ENCODE data around the gene HCN2. TPM values are rescaled to one million over a fixed set of nuclear protein-coding genes. Genes with fewer than 3 reads are reported as not detected.

Gene HCN2
- total and polyA plus RNA-seq, 2 of the 13 experiments (the other 11 are each of a cell fraction or from before 2014, with no cell fraction given), result 0.01 TPM; not detected in 1

DNA sequence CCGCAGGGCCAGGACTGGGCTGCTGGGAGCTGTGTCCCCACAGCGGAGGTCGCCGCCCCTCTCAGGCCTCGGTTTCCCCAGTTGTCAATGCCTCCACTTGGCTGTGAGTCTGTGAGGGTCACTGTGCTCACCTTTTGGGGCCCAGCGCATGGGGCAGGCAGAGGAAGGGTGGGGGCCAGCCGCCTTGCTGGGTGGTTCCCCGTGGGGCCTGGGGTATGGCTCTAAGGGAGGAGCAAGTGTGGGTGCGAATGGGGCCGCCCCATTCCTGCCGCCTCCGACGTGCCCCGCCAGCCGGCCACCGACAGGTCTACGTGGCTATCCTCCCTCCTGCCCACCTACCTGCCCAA is 49.2 kb downstream of the HCN2 start:
- peak overlapping the region; percentile 63; the same call in 1 of the 2 replicates for H3K4me2 ChIP-seq (ENCODE audit: low read depth, low read length)
- H3K27ac ChIP-seq (ENCODE audit: extremely low read length, insufficient read depth, low read length), result no peak overlapping the region
- ATAC-seq (no peak), DNase-seq (ENCODE audit: low spot score) (no peak), FAIRE-seq (no peak)
- H3K4me1 ChIP-seq (ENCODE audit: insufficient read depth, low read length), result peaks cover 16% of the 10 kb centered on the region
- no peaks in the 10 kb centered on the region for H3K27me3 ChIP-seq (ENCODE audit: control insufficient read depth in 1 of 2, insufficient read depth in 2 of 2, low read length in 2 of 2)
- TF ChIP-seq ZNF343 (CRISPR knock-in tag; IDR thresholded peaks at IDR 0.05), result no peak
- TF ChIP-seq AGO2 (optimal IDR thresholded peaks at IDR 0.05; ENCODE audit: low read depth, low read length), result peak; percentile 47
- no TSS peak for BruUV-seq (replicated peaks)
- H2AFZ ChIP-seq (ENCODE audit: low read length), result no peak overlapping the region
- H3K9ac ChIP-seq (ENCODE audit: insufficient read depth, low read depth, low read length), result 0 out of 2 replicates have a peak overlapping the region, but pooled peaks have one; percentile 15
- in situ Hi-C loops (cut with HindIII; ENCODE audit: extremely low pct_ligation_motif_present, low pct_unique_long_range_greater_than_20kb), result no loop called here
- peak overlapping the region in 2 of 3 experiments; percentile 56 to 61; a peak in 3 of 6 replicates for H3K4me3 ChIP-seq (replicated peaks in 1 of 3; ENCODE audit: insufficient read depth in 1 of 3, low read depth in 2 of 3, low read length in 3 of 3)
- no peaks in the 10 kb centered on the region for H3K79me2 ChIP-seq (ENCODE audit: insufficient read depth, low read length)
- no peaks in the 10 kb centered on the region for H3K36me3 ChIP-seq (replicated peaks in 1 of 2; ENCODE audit: control insufficient read depth in 1 of 2, insufficient read depth in 2 of 2, low read length in 2 of 2)
- no peaks in the 10 kb centered on the region for H4K20me1 ChIP-seq (ENCODE audit: insufficient read depth, low read length)
- ChIA-PET POLR2A (no interaction called here), CTCF (ENCODE audit: low intra/inter-chr PET ratio, low total read pairs) (no interaction called here)
- intact Hi-C loops (cut with micrococcal nuclease; ENCODE audit: unreplicated experiment), result no loop called here
- WGBS (ENCODE audit: low lambda C conversion rate), result 80% methylated on average over 1 of the region's 17 CpGs
- no peaks in the 10 kb centered on the region for H3K9me3 ChIP-seq (ENCODE audit: low read length)

DNA sequence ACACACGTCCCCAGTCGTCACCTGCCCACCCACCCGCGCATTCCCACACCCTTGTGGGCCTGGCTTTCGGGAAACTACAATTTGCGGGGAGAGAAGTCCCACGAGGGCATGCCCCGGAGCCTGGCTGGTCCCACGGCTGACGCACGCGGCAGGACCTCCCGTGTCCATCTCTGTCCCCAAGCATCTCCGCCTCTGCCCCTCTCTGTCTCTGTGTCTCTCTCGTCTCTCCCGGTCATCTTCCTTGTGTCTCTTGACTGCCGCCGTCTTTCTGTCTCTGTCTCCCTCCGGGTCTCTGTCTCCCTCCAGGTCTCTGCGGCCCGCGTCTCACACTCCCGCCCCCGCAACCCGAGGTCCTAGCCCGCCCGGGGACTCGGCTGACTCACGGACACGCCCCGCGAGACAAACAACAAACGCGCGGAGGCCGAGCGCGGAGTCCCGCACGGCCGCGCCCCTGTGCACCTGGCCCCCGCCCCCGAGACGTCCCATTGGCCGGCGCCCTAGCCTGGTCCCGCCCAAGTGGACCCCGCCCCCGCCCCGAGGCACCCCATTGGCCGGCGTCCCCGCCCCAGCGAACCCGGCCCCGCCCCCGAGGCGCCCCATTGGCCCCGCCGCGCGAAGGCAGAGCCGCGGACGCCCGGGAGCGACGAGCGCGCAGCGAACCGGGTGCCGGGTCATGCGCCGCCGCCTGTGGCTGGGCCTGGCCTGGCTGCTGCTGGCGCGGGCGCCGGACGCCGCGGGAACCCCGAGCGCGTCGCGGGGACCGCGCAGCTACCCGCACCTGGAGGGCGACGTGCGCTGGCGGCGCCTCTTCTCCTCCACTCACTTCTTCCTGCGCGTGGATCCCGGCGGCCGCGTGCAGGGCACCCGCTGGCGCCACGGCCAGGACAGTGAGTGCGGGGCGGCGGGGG is 49.8 kb downstream of the HCN2 start, which contains the start of gene FGF22:
Gene FGF22 (plus strand): TSS at position 627 of the 908 bp plus-strand sequence. CDS start 47 bp downstream, at position 674.
- Histone ChIP-seq H3K27me3 (ENCODE audit: control insufficient read depth in 1 of 2, insufficient read depth in 2 of 2, low read length in 2 of 2) (no peaks in the 10 kb centered on the region), H3K79me2 (ENCODE audit: insufficient read depth, low read length) (no peaks in the 10 kb centered on the region), H3K27ac (ENCODE audit: extremely low read length, insufficient read depth, low read length) (no peak within 1 kb of the TSS), H3K36me3 (replicated peaks in 1 of 2; ENCODE audit: control insufficient read depth in 1 of 2, insufficient read depth in 2 of 2, low read length in 2 of 2) (no peaks in the 10 kb centered on the region), H4K20me1 (ENCODE audit: insufficient read depth, low read length) (no peaks in the 10 kb centered on the region), H2AFZ (ENCODE audit: low read length) (no peak within 1 kb of the TSS), H3K4me2 (ENCODE audit: low read depth, low read length) (peak within 1 kb of the TSS; percentile 63), H3K9ac (ENCODE audit: insufficient read depth, low read depth, low read length) (peak within 1 kb of the TSS; percentile 15; the same call in 1 of the 2 replicates), H3K4me3 (replicated peaks in 1 of 3; ENCODE audit: insufficient read depth in 1 of 3, low read depth in 2 of 3, low read length in 3 of 3) (peak within 1 kb of the TSS in 2 of 3 experiments; percentile 56 to 61; a peak in 3 of 6 replicates), H3K9me3 (ENCODE audit: low read length) (no peaks in the 10 kb centered on the region), H3K4me1 (ENCODE audit: insufficient read depth, low read length) (peaks cover 10% of the 10 kb centered on the region)
- WGBS (ENCODE audit: low lambda C conversion rate), result 57% methylated on average over 48 of the region's 109 CpGs
- FAIRE-seq (no peak), ATAC-seq (peak; percentile 73), DNase-seq (ENCODE audit: low spot score) (peak; percentile 44)
- intact Hi-C loops (cut with micrococcal nuclease; ENCODE audit: unreplicated experiment), result no loop called here
- CTCF ChIA-PET (ENCODE audit: low intra/inter-chr PET ratio, low total read pairs), result no interaction called here
- BruUV-seq (replicated peaks), result no TSS peak
- POLR2A ChIA-PET, result no interaction called here
- in situ Hi-C loops (cut with HindIII; ENCODE audit: extremely low pct_ligation_motif_present, low pct_unique_long_range_greater_than_20kb), result no loop called here
- TF ChIP-seq, protein P1, sequence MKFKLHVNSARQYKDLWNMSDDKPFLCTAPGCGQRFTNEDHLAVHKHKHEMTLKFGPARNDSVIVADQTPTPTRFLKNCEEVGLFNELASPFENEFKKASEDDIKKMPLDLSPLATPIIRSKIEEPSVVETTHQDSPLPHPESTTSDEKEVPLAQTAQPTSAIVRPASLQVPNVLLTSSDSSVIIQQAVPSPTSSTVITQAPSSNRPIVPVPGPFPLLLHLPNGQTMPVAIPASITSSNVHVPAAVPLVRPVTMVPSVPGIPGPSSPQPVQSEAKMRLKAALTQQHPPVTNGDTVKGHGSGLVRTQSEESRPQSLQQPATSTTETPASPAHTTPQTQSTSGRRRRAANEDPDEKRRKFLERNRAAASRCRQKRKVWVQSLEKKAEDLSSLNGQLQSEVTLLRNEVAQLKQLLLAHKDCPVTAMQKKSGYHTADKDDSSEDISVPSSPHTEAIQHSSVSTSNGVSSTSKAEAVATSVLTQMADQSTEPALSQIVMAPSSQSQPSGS (CRISPR knock-in tag; IDR thresholded peaks at IDR 0.05), result no peak
- TF ChIP-seq, protein P2, sequence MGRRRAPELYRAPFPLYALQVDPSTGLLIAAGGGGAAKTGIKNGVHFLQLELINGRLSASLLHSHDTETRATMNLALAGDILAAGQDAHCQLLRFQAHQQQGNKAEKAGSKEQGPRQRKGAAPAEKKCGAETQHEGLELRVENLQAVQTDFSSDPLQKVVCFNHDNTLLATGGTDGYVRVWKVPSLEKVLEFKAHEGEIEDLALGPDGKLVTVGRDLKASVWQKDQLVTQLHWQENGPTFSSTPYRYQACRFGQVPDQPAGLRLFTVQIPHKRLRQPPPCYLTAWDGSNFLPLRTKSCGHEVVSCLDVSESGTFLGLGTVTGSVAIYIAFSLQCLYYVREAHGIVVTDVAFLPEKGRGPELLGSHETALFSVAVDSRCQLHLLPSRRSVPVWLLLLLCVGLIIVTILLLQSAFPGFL (CRISPR knock-in tag; IDR thresholded peaks at IDR 0.05), result no peak
- TF ChIP-seq PHB2 (IDR thresholded peaks at IDR 0.05; ENCODE audit: partially characterized antibody), result no peak
- peak; percentile 73 for TF ChIP-seq SP2 (CRISPR knock-in tag; IDR thresholded peaks at IDR 0.05)
- TF ChIP-seq ZFAT (CRISPR knock-in tag; conservative IDR thresholded peaks at IDR 0.05), result no peak
- TF ChIP-seq, protein P3, sequence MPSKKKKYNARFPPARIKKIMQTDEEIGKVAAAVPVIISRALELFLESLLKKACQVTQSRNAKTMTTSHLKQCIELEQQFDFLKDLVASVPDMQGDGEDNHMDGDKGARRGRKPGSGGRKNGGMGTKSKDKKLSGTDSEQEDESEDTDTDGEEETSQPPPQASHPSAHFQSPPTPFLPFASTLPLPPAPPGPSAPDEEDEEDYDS (CRISPR knock-in tag; IDR thresholded peaks at IDR 0.05), result no peak
- TF ChIP-seq NCOA2 (CRISPR knock-in tag; IDR thresholded peaks at IDR 0.05), result no peak
- TF ChIP-seq ZNF891 (CRISPR knock-in tag; IDR thresholded peaks at IDR 0.05), result no peak
- peak; percentile 29; the same call in 1 of the 2 replicates for TF ChIP-seq KDM2A (CRISPR knock-in tag; IDR thresholded peaks at IDR 0.05; ENCODE audit: borderline replicate concordance, low read depth)
- no peak for TF ChIP-seq REL (CRISPR knock-in tag; conservative IDR thresholded peaks at IDR 0.05)
- TF ChIP-seq NR2F6 (IDR thresholded peaks at IDR 0.05), result no peak
- no peak for TF ChIP-seq NR2F6 (CRISPR knock-in tag; IDR thresholded peaks at IDR 0.05)
- TF ChIP-seq RAD21 (CRISPR knock-in tag; IDR thresholded peaks at IDR 0.05), result no peak
- TF ChIP-seq ZNF17 (CRISPR knock-in tag; IDR thresholded peaks at IDR 0.05), result no peak
- no peak for TF ChIP-seq MXD4 (CRISPR knock-in tag; IDR thresholded peaks at IDR 0.05)

Measured in HepG2 (cell line).